Left ventricle myocardium inferior (tissue), 1 donor: ENCODE measurements around the gene RPUSD1. TPM values are rescaled to one million over a fixed set of nuclear protein-coding genes. Genes with fewer than 3 reads are reported as not detected.

Experiments used
- DNase-seq: peaks from one replicate; pipeline ENCODE4 v3.0.0-alpha.2; 2020
- H3K27ac ChIP-seq: fragments of 200-600 bp; replicated peaks from 2 replicates; pipeline ENCODE4 v1.8.0; 2021
- H3K27me3 ChIP-seq: fragments of 200-600 bp; 2 replicates; pipeline ENCODE4 v1.8.0; 2021; ENCODE audit warnings: low read depth
- H3K36me3 ChIP-seq: fragments of 200-600 bp; 2 replicates; pipeline ENCODE4 v1.8.0; 2021
- H3K4me1 ChIP-seq: fragments of 200-600 bp; 2 replicates; pipeline ENCODE4 v1.8.0; 2021
- H3K4me3 ChIP-seq: fragments of 200-600 bp; 2 replicates; pipeline ENCODE4 v1.8.0; 2021; ENCODE audit warnings: mild to moderate bottlenecking, moderate library complexity
- H3K9me3 ChIP-seq: fragments of 200-600 bp; replicated peaks from 2 replicates; pipeline ENCODE4 v1.8.0; 2021
- intact Hi-C: fragments of 100-400 bp; cut with micrococcal nuclease; formaldehyde crosslinking; loops from one replicate; pipeline ENCODE4 v1.11.0; 2022
- total RNA-seq: library from RNA; stranded (reverse); fragmentation: NEBNext Ultra II Directional; extraction: Animal tissue kit (Norgen Biotek cat#: 25700); gene quantifications from one replicate; pipeline ENCODE4 v1.2.1, GENCODE V29; 2021
- TF ChIP-seq, protein P1 (sequence below): fragments of 200-600 bp; IDR thresholded peaks from 2 replicates; pipeline ENCODE4 v1.8.0; 2021; ENCODE audit warnings: antibody characterized with exemption, mild to moderate bottlenecking, borderline replicate concordance
- donor health status: DM: no; HTN: yes; CAD: no; lungs with severe emphysema.

The RPUSD1 gene
- total RNA-seq, 1 donor from 2014 or later: 10.6 TPM

DNA sequence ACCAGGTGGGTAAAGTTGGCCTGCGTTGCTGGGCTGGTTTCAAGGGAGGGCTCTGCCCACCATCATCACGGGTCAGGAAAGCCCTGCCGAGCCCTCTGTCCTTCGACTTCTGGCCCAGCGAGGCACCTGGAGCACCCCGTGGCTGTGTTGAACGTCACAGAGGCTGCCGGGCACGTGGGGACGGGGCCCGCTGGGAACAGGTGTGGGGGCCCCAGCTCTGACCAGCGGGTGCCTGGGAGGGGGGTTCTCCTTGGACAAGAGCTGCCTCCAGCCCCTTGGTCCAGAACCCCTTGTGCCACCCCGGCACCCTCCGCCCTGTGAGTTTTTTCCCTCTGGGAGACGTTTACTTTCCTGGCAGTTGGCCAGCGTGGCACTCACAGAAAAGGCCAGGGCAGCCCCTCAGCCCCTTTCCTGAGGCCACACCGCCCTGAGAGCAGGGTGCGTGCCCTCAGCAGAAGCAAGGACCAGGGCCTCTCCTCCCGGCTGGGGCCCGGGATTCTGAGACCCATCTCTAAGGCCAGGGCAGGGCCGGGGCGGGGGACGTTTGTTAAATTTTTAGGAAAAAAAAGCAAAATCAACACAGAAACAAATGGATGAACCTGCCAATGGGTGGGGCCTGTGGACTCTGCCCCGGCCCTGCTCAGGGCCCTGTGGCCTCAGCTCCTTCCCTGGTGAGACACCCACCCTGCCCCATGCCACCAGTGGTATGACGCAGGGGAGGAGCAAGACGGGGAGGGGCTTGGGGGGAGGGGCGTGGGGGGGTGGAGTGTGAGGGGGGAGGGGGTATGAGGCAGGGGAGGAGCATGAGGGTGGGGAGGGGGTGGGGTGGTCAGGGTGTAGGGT lies 43.6 kb upstream of the RPUSD1 start:
- peaks cover 35% of the 10 kb centered on the region for H3K9me3 ChIP-seq
- H3K36me3 ChIP-seq: no peaks in the 10 kb centered on the region
- DNase-seq: no peak
- intact Hi-C loops: loop anchor here (10.0 kb wide), 1 partner anchor 203 kb away; no protein-coding TSS in a partner anchor
- no peak overlapping the region for H3K4me3 ChIP-seq
- peaks cover 53% of the 10 kb centered on the region for H3K27me3 ChIP-seq
- no peaks in the 10 kb centered on the region for H3K4me1 ChIP-seq
- no peak overlapping the region for H3K27ac ChIP-seq
- TF ChIP-seq, protein P1, sequence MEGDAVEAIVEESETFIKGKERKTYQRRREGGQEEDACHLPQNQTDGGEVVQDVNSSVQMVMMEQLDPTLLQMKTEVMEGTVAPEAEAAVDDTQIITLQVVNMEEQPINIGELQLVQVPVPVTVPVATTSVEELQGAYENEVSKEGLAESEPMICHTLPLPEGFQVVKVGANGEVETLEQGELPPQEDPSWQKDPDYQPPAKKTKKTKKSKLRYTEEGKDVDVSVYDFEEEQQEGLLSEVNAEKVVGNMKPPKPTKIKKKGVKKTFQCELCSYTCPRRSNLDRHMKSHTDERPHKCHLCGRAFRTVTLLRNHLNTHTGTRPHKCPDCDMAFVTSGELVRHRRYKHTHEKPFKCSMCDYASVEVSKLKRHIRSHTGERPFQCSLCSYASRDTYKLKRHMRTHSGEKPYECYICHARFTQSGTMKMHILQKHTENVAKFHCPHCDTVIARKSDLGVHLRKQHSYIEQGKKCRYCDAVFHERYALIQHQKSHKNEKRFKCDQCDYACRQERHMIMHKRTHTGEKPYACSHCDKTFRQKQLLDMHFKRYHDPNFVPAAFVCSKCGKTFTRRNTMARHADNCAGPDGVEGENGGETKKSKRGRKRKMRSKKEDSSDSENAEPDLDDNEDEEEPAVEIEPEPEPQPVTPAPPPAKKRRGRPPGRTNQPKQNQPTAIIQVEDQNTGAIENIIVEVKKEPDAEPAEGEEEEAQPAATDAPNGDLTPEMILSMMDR: no peak

DNA sequence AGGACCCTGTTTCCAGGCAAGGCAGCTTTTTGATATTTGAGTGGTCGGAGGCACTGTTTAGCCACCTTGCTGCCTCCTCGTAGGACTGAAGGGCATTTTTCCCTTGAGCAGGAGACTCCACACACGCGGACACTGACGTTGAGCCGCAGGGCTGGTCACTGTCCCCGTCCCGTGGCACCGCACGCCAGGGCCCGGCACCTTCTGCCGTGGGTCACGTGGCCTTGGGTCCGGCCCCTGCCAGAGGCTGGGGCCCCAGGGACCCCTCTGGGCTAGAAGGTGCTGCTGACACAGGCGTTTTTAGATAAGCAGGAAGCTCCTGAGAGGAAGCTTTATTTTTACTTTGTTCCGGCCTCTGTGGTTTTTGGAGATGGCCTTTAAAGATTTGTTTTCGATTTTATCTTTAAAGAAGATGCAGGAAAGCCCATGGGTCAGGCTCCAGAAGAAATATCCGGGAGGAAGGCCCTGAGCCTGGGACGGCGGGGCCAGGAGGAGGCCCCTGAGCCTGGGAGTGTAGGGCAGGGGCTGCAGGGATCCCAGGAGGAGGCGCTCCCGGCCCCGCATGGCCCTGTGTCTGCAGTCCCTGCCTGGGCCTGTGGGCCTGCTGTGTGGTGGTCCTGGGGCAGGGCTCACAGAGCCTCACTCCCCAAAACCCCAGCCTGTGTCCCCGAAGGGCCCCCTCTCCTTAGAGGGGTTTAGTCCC lies 42.8 kb upstream of the RPUSD1 start:
- DNase-seq: no peak
- H3K4me1 ChIP-seq: no peaks in the 10 kb centered on the region
- no peak overlapping the region for H3K27ac ChIP-seq
- H3K36me3 ChIP-seq: no peaks in the 10 kb centered on the region
- no peak overlapping the region for H3K4me3 ChIP-seq
- intact Hi-C loops: loop anchor here (10.0 kb wide), 1 partner anchor 204 kb away; no protein-coding TSS in a partner anchor
- H3K9me3 ChIP-seq: peaks cover 28% of the 10 kb centered on the region
- TF ChIP-seq, protein P1: no peak
- peaks cover 57% of the 10 kb centered on the region for H3K27me3 ChIP-seq

DNA sequence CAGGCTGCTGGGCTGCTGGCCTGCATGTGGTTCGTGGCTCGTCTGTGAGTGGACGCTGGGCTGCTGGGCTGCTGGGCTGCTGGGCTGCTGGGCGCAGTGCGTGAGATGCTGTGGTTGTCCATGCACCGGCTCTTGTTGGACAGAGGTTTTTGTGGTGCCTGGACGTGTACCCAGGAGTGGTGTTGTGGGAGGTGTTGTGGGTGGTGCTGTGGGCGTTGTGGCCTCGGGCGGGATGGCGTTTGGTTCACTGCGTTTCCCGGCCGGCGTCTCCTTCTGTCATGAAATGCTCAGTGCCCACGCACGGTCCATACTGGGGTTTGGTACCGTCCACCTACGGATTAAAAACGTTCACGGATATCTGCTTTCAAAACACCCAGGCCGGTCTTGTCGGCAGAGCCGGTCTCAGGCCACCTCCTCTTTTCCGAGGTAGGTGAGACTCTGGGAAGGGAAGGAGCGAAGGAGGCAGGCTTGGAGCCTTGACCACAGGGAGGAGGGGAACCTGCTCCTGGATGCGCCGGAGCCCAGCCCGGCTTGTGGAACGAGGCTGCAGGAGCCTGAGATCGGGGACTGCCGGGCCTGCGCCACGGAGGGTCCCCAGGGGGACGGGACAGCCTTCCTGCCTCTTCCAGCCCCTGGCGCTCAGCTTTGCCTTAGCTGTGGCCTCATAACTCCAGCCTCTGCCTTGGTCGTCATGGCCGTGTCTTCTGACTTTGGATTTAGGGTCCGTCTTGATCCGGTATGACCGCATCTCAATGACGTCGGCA lies 42.1 kb upstream of the RPUSD1 start:
- TF ChIP-seq, protein P1: no peak
- no peak for DNase-seq

DNA sequence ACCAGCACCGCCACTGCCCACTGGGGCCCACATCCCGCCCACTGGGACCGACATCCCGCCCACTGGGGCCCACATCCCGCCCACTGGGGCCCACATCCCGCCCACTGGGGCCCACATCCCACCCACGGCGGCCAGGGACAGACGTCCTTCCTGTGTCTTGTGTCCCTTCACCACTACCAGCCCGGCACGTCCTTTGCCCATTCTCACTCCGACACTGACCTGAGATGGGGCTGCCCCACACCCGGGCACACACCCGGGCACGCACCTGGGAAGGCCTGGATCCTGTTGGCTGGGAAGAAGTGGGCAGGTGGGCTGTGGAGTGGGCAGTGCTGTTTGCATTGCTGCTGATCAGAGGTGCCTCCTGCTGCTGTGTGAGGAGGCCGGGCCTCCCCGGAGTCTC lies 40.7 kb upstream of the RPUSD1 start:
- Histone ChIP-seq H3K27ac (no peak overlapping the region), H3K27me3 (peaks cover 77% of the 10 kb centered on the region), H3K9me3 (peaks cover 6% of the 10 kb centered on the region), H3K36me3 (no peaks in the 10 kb centered on the region), H3K4me1 (no peaks in the 10 kb centered on the region), H3K4me3 (no peak overlapping the region)
- intact Hi-C loops: no loop called here
- DNase-seq: no peak
- TF ChIP-seq, protein P1: no peak

More for the DNA sequence above, 42.1 kb upstream of the RPUSD1 start:
- intact Hi-C loops: loop anchor here (10.0 kb wide), 1 partner anchor 205 kb away; no protein-coding TSS in a partner anchor
- Histone ChIP-seq H3K4me1 (no peaks in the 10 kb centered on the region), H3K9me3 (peaks cover 20% of the 10 kb centered on the region), H3K36me3 (no peaks in the 10 kb centered on the region), H3K27ac (no peak overlapping the region), H3K27me3 (peaks cover 63% of the 10 kb centered on the region), H3K4me3 (no peak overlapping the region)

DNA sequence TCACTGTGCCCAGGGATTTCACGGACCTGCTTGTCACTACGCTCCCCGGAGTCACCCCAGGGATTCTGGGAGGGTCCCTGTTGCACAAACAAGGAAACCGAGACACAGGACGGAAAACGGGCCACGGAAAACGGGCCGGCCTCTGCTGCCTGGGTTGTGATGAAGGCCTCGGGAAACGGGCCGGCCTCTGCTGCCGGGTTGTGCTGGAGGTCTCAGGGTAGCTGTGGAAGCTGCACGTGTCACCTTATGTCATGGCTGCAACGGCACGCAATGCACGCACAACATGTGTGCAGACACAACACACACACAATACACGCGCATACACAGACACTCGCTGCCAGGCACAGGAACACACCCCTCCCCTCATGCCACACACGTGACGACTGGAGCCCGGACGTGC lies 39.3 kb upstream of the RPUSD1 start:
- Histone ChIP-seq H3K36me3 (no peaks in the 10 kb centered on the region), H3K4me3 (no peak overlapping the region), H3K9me3 (no peaks in the 10 kb centered on the region), H3K27ac (no peak overlapping the region), H3K27me3 (peaks cover 83% of the 10 kb centered on the region), H3K4me1 (no peaks in the 10 kb centered on the region)
- intact Hi-C loops: no loop called here
- DNase-seq: no peak
- TF ChIP-seq, protein P1: no peak
